ENCODE data around the gene CACNA1G. TPM values are rescaled to one million over a fixed set of nuclear protein-coding genes. Genes with fewer than 3 reads are reported as not detected.

CACNA1G gene
- total and polyA plus RNA-seq, 2 donors (not counting 3 experiments of a cell fraction or from before 2014, with no cell fraction given), result not detected

DNA sequence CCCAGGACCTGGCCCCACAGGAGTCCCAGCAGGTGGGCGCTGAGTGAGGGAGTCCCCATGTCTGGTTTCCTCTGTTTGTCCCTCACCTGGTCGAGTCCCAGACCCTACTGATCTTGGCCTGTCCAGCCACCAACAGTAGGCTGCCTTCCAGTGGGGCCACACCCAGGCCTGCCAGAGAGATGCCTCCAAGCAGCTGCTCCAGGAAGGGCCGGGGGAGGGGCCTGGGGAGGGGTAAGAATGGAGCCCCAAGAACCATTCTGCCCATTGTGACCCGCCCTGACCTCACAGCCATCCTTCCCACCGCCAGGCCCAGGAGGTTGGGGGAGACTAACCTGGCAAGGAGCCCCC lies 12.8 kb upstream of the CACNA1G start:
- Histone ChIP-seq H3K9me1 (replicated peaks; ENCODE audit: control insufficient read depth, extremely low read depth, insufficient read depth, low read length) (no peaks in the 10 kb centered on the region), H3K4me1 (ENCODE audit: control insufficient read depth, extremely low read depth, insufficient read depth, low read length) (peaks cover 7% of the 10 kb centered on the region), H3K4me3 (replicated peaks in 1 of 3; ENCODE audit: insufficient read depth in 1 of 3, low read depth in 1 of 3, low read length in 3 of 3) (peak overlapping the region in 2 of 3 experiments; percentile 46 to 58), H3K9ac (replicated peaks; ENCODE audit: extremely low read depth, insufficient read depth, low read length) (peak overlapping the region; percentile 45), H3K27ac (ENCODE audit: insufficient read depth, low read depth, low read length) (no peak overlapping the region), H3K36me3 (ENCODE audit: control insufficient read depth in 2 of 2, extremely low read depth in 1 of 2, insufficient read depth in 2 of 2, low read length in 2 of 2) (peaks cover 0 to 2% of the 10 kb centered on the region in 2 experiments), H4K20me1 (replicated peaks; ENCODE audit: control insufficient read depth, extremely low read depth, insufficient read depth, low read length) (no peaks in the 10 kb centered on the region), H3K79me2 (ENCODE audit: control insufficient read depth, insufficient read depth, low read length) (no peaks in the 10 kb centered on the region), H3K4me2 (ENCODE audit: insufficient read depth, low read length) (peak overlapping the region; percentile 45), H3K9me3 (replicated peaks; ENCODE audit: control insufficient read depth, insufficient read depth, low read length) (no peaks in the 10 kb centered on the region), H3K27me3 (ENCODE audit: control insufficient read depth in 2 of 2, insufficient read depth in 2 of 2, low read length in 2 of 2) (no peaks in the 10 kb centered on the region), H2AFZ (ENCODE audit: low read depth, low read length) (peak overlapping the region; percentile 84)
- intact Hi-C loops (cut with micrococcal nuclease) (loop anchor here (1.0 to 10.0 kb wide), 8 partner anchors 65 to 607 kb away; partner anchors contain the start of gene NME1), dilution Hi-C loops (cut with MboI; ENCODE audit: extremely low pct_ligation_motif_present, low sequenced_read_pairs) (no loop called here)
- FAIRE-seq, result no peak
- ChIA-PET POLR2A (no interaction called here), CTCF (interaction anchor here (7.6 to 8.4 kb wide), 2 partner anchors 79 to 147 kb away, joined by 150 to 398 read pairs; no protein-coding TSS in a partner anchor)
- DNase-seq (ENCODE audit: low read depth, low spot score), result no peak
- TF ChIP-seq MAX (IDR thresholded peaks at IDR 0.05; ENCODE audit: insufficient read depth, insufficient read length) (no peak), EZH2 (IDR thresholded peaks at IDR 0.05; ENCODE audit: borderline replicate concordance, low read depth, low read length, severe bottlenecking) (no peak), MYC (IDR thresholded peaks at IDR 0.05; ENCODE audit: low read depth, low read length) (no peak), GATA2 (IDR thresholded peaks at IDR 0.05; ENCODE audit: insufficient read depth, insufficient read length, low read depth, low read length) (no peak), FOS (IDR thresholded peaks at IDR 0.05; ENCODE audit: borderline replicate concordance, insufficient read depth, low read length) (no peak), POLR2AphosphoS5 (IDR thresholded peaks at IDR 0.05; ENCODE audit: insufficient read depth, low read depth, low read length) (no peak), CTCF (IDR thresholded peaks at IDR 0.05; ENCODE audit: extremely low read depth in 1 of 2, insufficient read depth in 1 of 2, low read depth in 1 of 2, low read length in 2 of 2) (no peak), JUN (IDR thresholded peaks at IDR 0.05; ENCODE audit: borderline replicate concordance, insufficient read depth, insufficient read length, low read depth) (no peak), POLR2A (IDR thresholded peaks at IDR 0.05; ENCODE audit: low read depth, low read length) (no peak)
- BruUV-seq (replicated peaks), result no TSS peak

All from endothelial cell of umbilical vein (primary cell).